ENCODE measurements around the gene PIAS4.

The PIAS4 gene

GRCh38 chr19:4030981-4031380, 23.4 kb downstream of the PIAS4 start:
- H3K4me1 ChIP-seq (ENCODE audit: control insufficient read depth, insufficient read depth, low read length): no peaks in the 10 kb centered on the region
- H3K4me3 ChIP-seq (ENCODE audit: low read depth, low read length): no peak overlapping the region
- no peak overlapping the region for H3K9ac ChIP-seq (ENCODE audit: low read length)
- no peaks in the 10 kb centered on the region for H3K27me3 ChIP-seq (ENCODE audit: control insufficient read depth, insufficient read depth, low read length)
- H3K36me3 ChIP-seq (ENCODE audit: control insufficient read depth, insufficient read depth, low read length): peaks cover 75% of the 10 kb centered on the region
- H3K27ac ChIP-seq (ENCODE audit: low read depth, low read length): no peak overlapping the region
- peaks cover 3% of the 10 kb centered on the region; the same call in 1 of the 2 replicates for H3K9me3 ChIP-seq (ENCODE audit: control insufficient read depth, insufficient read depth, low read depth, low read length)

- Histone ChIP-seq H3K4me3 (ENCODE audit: low read depth, low read length) (no peak overlapping the region), H3K9ac (ENCODE audit: low read length) (no peak overlapping the region), H3K27ac (ENCODE audit: low read depth, low read length) (no peak overlapping the region), H3K9me3 (ENCODE audit: control insufficient read depth, insufficient read depth, low read depth, low read length) (peaks cover 4% of the 10 kb centered on the region; the same call in 1 of the 2 replicates), H3K36me3 (ENCODE audit: control insufficient read depth, insufficient read depth, low read length) (peaks cover 77% of the 10 kb centered on the region), H3K4me1 (ENCODE audit: control insufficient read depth, insufficient read depth, low read length) (no peaks in the 10 kb centered on the region), H3K27me3 (ENCODE audit: control insufficient read depth, insufficient read depth, low read length) (no peaks in the 10 kb centered on the region)
Observed at GRCh38 chr19:4031420-4031819, 23.9 kb downstream of the PIAS4 start.

DNA sequence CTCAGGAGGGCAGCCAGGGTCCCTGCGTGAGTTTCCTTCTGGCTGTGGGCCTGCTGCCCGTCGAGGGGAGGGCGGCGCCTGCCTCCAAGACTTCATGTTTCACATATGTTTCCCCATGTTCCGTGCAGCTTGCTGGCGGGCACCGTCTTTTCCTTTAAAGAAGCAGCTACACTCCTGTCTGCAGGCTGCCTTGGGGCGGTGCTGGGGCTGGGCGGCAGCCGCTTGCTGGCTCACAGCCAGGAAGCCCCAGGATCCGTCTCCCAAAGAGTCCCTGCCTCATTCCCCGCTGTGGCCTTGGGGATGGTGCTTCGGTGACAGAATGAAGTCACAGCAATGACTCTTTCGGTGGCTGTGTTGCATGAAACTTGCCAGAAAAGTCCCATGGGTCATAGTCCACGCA, 24.9 kb downstream of the PIAS4 start:
- peaks cover 81% of the 10 kb centered on the region for H3K36me3 ChIP-seq (ENCODE audit: control insufficient read depth, insufficient read depth, low read length)
- H3K9me3 ChIP-seq (ENCODE audit: control insufficient read depth, insufficient read depth, low read depth, low read length): peaks cover 4% of the 10 kb centered on the region; the same call in 1 of the 2 replicates
- no peak overlapping the region for H3K9ac ChIP-seq (ENCODE audit: low read length)
- H3K4me1 ChIP-seq (ENCODE audit: control insufficient read depth, insufficient read depth, low read length): no peaks in the 10 kb centered on the region
- H3K4me3 ChIP-seq (ENCODE audit: low read depth, low read length): no peak overlapping the region
- no peak overlapping the region for H3K27ac ChIP-seq (ENCODE audit: low read depth, low read length)
- no peaks in the 10 kb centered on the region for H3K27me3 ChIP-seq (ENCODE audit: control insufficient read depth, insufficient read depth, low read length)

- H3K27ac ChIP-seq (ENCODE audit: low read depth, low read length): no peak overlapping the region
- H3K4me3 ChIP-seq (ENCODE audit: low read depth, low read length): no peak overlapping the region
- no peak overlapping the region for H3K9ac ChIP-seq (ENCODE audit: low read length)
- H3K27me3 ChIP-seq (ENCODE audit: control insufficient read depth, insufficient read depth, low read length): no peaks in the 10 kb centered on the region
- peaks cover 4% of the 10 kb centered on the region; the same call in 1 of the 2 replicates for H3K9me3 ChIP-seq (ENCODE audit: control insufficient read depth, insufficient read depth, low read depth, low read length)
- H3K4me1 ChIP-seq (ENCODE audit: control insufficient read depth, insufficient read depth, low read length): no peaks in the 10 kb centered on the region
- H3K36me3 ChIP-seq (ENCODE audit: control insufficient read depth, insufficient read depth, low read length): peaks cover 79% of the 10 kb centered on the region
Observed at GRCh38 chr19:4033028-4033956, 25.8 kb downstream of the PIAS4 start.

GRCh38 chr19:4034048-4035017, 26.8 kb downstream of the PIAS4 start:
- H3K4me3 ChIP-seq (ENCODE audit: low read depth, low read length): no peak overlapping the region
- H3K27ac ChIP-seq (ENCODE audit: low read depth, low read length): no peak overlapping the region
- H3K4me1 ChIP-seq (ENCODE audit: control insufficient read depth, insufficient read depth, low read length): no peaks in the 10 kb centered on the region
- no peaks in the 10 kb centered on the region for H3K27me3 ChIP-seq (ENCODE audit: control insufficient read depth, insufficient read depth, low read length)
- H3K36me3 ChIP-seq (ENCODE audit: control insufficient read depth, insufficient read depth, low read length): peaks cover 69% of the 10 kb centered on the region
- H3K9ac ChIP-seq (ENCODE audit: low read length): no peak overlapping the region
- H3K9me3 ChIP-seq (ENCODE audit: control insufficient read depth, insufficient read depth, low read depth, low read length): peaks cover 4% of the 10 kb centered on the region; the same call in 1 of the 2 replicates

DNA sequence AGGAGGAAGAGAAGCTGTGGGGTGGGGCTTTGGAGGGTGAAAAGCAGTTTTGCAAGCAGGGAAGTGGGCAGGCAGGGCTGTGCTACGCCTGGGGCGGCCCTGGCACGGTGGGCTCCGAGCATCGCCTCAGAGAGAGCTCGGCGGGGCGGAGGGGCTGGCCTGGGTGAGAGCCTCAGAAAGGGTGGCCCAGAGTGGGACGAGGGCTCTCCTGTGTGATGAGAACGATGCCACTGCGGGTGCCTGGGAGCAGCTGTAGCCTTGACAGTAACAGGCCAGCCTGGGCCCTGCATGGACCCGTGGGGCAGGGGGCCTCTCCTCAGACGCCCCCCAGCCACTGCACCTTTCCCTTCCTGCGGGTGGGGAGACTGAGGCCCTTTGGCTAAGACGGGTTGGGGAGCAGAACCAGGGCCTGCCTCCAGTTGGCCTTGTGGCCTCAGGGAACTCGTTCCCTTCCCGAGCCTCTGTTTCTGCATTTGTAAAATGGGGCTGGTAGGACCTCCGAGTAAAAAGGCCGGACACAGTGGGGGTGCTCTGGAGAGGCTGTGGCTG, 27.6 kb downstream of the PIAS4 start:
- H3K4me3 ChIP-seq (ENCODE audit: low read depth, low read length): no peak overlapping the region
- H3K4me1 ChIP-seq (ENCODE audit: control insufficient read depth, insufficient read depth, low read length): no peaks in the 10 kb centered on the region
- H3K27me3 ChIP-seq (ENCODE audit: control insufficient read depth, insufficient read depth, low read length): no peaks in the 10 kb centered on the region
- peaks cover 4% of the 10 kb centered on the region; the same call in 1 of the 2 replicates for H3K9me3 ChIP-seq (ENCODE audit: control insufficient read depth, insufficient read depth, low read depth, low read length)
- peaks cover 65% of the 10 kb centered on the region for H3K36me3 ChIP-seq (ENCODE audit: control insufficient read depth, insufficient read depth, low read length)
- H3K9ac ChIP-seq (ENCODE audit: low read length): no peak overlapping the region
- no peak overlapping the region for H3K27ac ChIP-seq (ENCODE audit: low read depth, low read length)

DNA sequence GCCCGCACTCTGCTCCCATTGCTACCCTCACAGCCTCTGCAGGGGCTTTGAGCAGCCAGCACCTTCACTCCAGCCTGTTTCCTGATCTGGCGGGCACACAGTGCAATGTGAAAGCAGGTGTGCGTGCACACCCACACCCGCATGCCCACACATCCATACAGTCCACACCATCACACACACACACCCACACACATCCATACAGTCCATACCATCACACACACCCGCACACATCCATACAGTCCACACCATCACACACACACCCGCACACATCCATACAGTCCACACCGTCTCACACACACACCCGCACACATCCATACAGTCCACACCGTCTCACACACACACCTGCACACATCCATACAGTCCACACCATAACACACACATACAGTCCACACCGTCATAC, 28.0 kb downstream of the PIAS4 start:
- H3K27me3 ChIP-seq (ENCODE audit: control insufficient read depth, insufficient read depth, low read length): no peaks in the 10 kb centered on the region
- H3K9ac ChIP-seq (ENCODE audit: low read length): no peak overlapping the region
- no peaks in the 10 kb centered on the region for H3K4me1 ChIP-seq (ENCODE audit: control insufficient read depth, insufficient read depth, low read length)
- H3K27ac ChIP-seq (ENCODE audit: low read depth, low read length): no peak overlapping the region
- H3K4me3 ChIP-seq (ENCODE audit: low read depth, low read length): no peak overlapping the region
- peaks cover 4% of the 10 kb centered on the region; the same call in 1 of the 2 replicates for H3K9me3 ChIP-seq (ENCODE audit: control insufficient read depth, insufficient read depth, low read depth, low read length)
- H3K36me3 ChIP-seq (ENCODE audit: control insufficient read depth, insufficient read depth, low read length): peaks cover 64% of the 10 kb centered on the region

- peaks cover 56% of the 10 kb centered on the region for H3K36me3 ChIP-seq (ENCODE audit: control insufficient read depth, insufficient read depth, low read length)
- no peaks in the 10 kb centered on the region for H3K4me1 ChIP-seq (ENCODE audit: control insufficient read depth, insufficient read depth, low read length)
- no peaks in the 10 kb centered on the region for H3K27me3 ChIP-seq (ENCODE audit: control insufficient read depth, insufficient read depth, low read length)
- no peak overlapping the region for H3K4me3 ChIP-seq (ENCODE audit: low read depth, low read length)
- H3K9ac ChIP-seq (ENCODE audit: low read length): no peak overlapping the region
- H3K27ac ChIP-seq (ENCODE audit: low read depth, low read length): no peak overlapping the region
- peaks cover 4% of the 10 kb centered on the region; the same call in 1 of the 2 replicates for H3K9me3 ChIP-seq (ENCODE audit: control insufficient read depth, insufficient read depth, low read depth, low read length)
Observed at GRCh38 chr19:4036576-4037300, 29.2 kb downstream of the PIAS4 start.

DNA sequence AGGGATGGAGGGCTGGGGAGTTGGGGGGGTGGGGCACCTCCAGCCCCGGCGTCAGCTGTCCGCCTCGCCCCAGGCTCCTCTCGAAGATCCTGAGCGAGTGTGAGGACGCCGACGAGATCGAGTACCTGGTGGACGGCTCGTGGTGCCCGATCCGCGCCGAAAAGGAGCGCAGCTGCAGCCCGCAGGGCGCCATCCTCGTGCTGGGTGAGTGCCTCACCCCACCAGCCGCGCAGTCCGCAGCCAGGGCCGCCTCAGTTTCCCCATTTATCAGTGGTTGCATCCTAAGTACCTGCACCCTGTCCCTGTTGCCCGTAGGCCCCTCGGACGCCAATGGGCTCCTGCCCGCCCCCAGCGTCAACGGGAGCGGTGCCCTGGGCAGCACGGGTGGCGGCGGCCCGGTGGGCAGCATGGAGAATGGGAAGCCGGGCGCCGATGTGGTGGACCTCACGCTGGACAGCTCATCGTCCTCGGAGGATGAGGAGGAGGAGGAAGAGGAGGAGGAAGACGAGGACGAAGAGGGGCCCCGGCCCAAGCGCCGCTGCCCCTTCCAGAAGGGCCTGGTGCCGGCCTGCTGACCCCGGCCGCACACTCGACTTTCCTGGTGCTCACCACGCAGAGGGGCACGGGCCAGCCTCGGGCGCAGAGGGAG, 29.9 kb downstream of the PIAS4 start:
- Histone ChIP-seq H3K4me1 (ENCODE audit: control insufficient read depth, insufficient read depth, low read length) (no peaks in the 10 kb centered on the region), H3K27me3 (ENCODE audit: control insufficient read depth, insufficient read depth, low read length) (no peaks in the 10 kb centered on the region), H3K9ac (ENCODE audit: low read length) (no peak overlapping the region), H3K9me3 (ENCODE audit: control insufficient read depth, insufficient read depth, low read depth, low read length) (peaks cover 4% of the 10 kb centered on the region; the same call in 1 of the 2 replicates), H3K4me3 (ENCODE audit: low read depth, low read length) (no peak overlapping the region), H3K36me3 (ENCODE audit: control insufficient read depth, insufficient read depth, low read length) (peaks cover 52% of the 10 kb centered on the region), H3K27ac (ENCODE audit: low read depth, low read length) (no peak overlapping the region)

DNA sequence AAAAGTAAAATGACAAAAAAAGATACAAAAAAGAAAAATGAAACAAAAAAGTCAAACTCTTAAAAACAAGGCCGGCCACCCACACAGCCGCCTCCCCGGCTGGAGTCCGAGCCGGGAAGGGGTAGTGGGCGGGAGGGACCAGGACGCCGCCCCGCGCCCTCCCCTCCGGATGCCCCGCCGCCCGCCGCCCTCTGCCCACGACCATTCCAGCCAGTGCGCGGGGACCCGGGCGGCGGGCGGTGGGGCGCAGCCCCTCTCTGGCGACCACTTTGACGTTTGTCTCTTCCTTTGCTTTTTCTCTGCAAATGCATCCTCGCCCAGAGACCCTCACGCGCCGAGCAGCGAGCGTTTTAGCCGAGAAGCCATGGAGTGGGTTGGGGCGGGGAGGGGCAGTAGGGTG, 30.5 kb downstream of the PIAS4 start:
- no peak overlapping the region for H3K27ac ChIP-seq (ENCODE audit: low read depth, low read length)
- no peaks in the 10 kb centered on the region for H3K27me3 ChIP-seq (ENCODE audit: control insufficient read depth, insufficient read depth, low read length)
- no peak overlapping the region for H3K9ac ChIP-seq (ENCODE audit: low read length)
- no peaks in the 10 kb centered on the region for H3K4me1 ChIP-seq (ENCODE audit: control insufficient read depth, insufficient read depth, low read length)
- no peak overlapping the region for H3K4me3 ChIP-seq (ENCODE audit: low read depth, low read length)
- peaks cover 4% of the 10 kb centered on the region; the same call in 1 of the 2 replicates for H3K9me3 ChIP-seq (ENCODE audit: control insufficient read depth, insufficient read depth, low read depth, low read length)
- peaks cover 46% of the 10 kb centered on the region for H3K36me3 ChIP-seq (ENCODE audit: control insufficient read depth, insufficient read depth, low read length)
